Measurements from ENCODE around the gene MATK.
"Not testable (repeated sequence)": the region's sequence is repeated elsewhere in the genome, so short reads cannot be mapped to it uniquely, and the experiment has no call there.

MATK gene

GRCh38 chr19:3757705-3758104 lies 28.5 kb downstream of the MATK start:
- in situ Hi-C loops (cut with MboI; ENCODE audit: low sequenced_read_pairs) = not testable (repeated sequence)

- in situ Hi-C loops (cut with MboI; ENCODE audit: low sequenced_read_pairs) = no loop called here
These were observed 32.4 kb downstream of the MATK start for GRCh38 chr19:3753631-3754410.

- in situ Hi-C loops (cut with MboI; ENCODE audit: low sequenced_read_pairs) = no loop called here
These were observed 33.7 kb downstream of the MATK start for GRCh38 chr19:3752492-3752891.

DNA sequence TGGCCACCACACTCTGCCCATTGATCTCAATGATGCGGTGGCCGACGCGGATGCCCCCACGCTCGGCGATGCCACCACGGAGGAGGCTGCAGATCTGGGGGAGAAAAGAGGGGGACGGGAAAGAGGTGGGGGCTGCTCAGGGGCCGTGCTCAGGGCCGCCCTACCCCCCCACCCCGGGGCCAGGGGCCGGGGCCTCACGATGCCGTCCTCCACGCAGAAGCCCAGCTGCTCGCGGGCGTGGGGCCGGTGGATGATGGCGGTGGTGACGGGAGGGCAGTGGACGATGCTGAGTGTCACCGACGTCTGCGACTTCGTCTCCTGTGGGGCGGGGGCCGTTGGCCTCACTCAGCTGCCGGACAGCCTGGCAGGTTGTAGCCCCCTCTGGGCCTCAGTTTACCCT lies 34.9 kb downstream of the MATK start:
- in situ Hi-C loops (cut with MboI; ENCODE audit: low sequenced_read_pairs) = no loop called here

GRCh38 chr19:3750211-3750610 lies 36.0 kb downstream of the MATK start:
- in situ Hi-C loops (cut with MboI; ENCODE audit: low sequenced_read_pairs) = no loop called here

GRCh38 chr19:3748965-3749364 lies 37.2 kb downstream of the MATK start:
- in situ Hi-C loops (cut with MboI; ENCODE audit: low sequenced_read_pairs) = no loop called here

- in situ Hi-C loops (cut with MboI; ENCODE audit: low sequenced_read_pairs) = no loop called here
These were observed 39.7 kb downstream of the MATK start for GRCh38 chr19:3746371-3747056.

DNA sequence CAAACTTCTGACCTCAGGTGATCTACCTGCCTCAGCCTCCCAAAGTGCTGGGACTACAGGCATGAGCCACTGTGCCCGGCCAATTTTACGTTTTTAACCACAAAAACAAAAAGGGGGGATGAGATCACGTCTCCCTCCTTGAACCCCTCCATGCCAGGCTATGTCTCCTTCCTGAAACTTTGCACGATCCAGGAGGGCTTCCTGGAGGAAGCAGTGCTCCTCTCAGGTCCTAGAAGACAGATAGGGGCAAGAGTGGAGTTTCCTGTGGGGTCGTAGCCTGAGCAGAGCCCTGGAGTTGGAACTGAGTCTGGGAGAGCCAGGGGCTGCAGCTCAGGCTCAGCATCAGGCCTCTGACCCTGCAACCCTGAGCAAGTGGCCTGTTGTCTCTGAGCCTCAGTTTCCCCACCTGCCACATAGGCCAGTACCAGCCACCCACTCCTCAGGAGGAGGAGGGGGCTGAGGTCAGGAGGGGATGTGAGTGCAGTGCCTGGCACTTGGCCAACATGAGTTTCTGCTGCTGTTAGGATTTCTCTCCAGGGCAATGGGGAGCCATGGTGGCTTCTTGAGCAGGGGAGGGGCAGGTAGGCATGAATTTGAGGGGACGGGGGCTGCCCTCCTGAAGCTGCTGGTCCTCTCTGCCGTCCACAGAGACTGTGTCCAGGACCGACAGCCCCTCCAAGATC lies 40.7 kb downstream of the MATK start:
- in situ Hi-C loops (cut with MboI; ENCODE audit: low sequenced_read_pairs) = no loop called here

DNA sequence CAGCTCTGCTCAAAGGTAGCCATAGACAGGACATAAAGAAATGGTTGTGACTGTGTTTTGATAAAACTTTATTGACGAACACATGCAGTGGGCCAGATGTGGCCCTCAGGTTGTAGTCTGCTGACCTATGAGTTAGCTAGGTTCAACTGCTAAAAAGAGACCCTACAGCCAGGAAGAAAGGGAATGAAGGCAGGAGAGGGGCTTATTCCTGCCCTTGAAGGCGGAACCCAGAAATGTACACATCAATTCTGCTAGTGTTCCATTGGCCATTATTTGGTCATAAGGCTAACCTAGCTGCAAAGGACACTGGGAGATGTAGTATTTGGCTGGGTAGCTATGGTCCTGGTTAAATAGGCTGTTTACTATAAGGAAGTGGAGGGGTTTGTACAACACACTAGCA lies 42.7 kb downstream of the MATK start:
- in situ Hi-C loops (cut with MboI; ENCODE audit: low sequenced_read_pairs) = no loop called here

GRCh38 chr19:3740431-3740830 lies 45.8 kb downstream of the MATK start:
- in situ Hi-C loops (cut with MboI; ENCODE audit: low sequenced_read_pairs) = no loop called here

DNA sequence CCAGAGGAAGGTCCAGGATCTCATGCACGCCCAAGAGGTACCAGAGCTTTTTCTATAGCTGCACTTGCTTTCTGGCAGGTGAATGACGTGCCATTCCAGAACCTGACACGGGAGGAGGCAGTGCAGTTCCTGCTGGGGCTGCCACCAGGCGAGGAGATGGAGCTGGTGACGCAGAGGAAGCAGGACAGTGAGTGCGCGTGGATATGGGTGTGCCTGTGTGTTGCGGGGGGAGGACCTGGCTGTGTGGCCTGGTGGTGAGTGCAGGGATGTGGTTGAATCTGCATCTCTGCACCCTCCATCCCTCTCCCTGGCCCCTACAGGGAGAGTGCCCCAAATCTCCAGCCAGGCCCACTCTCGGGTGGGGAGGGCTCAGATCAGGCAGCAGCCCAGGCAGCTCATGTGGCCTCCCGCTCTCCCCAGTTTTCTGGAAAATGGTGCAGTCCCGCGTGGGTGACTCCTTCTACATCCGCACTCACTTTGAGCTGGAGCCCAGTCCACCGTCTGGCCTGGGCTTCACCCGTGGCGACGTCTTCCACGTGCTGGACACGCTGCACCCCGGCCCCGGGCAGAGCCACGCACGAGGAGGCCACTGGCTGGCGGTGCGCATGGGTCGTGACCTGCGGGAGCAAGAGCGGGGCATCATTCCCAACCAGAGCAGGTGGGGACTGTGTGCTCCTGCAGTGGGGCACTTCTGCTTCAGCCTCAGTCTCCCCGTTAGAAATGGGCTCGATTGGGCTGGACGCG lies 47.5 kb downstream of the MATK start:
- in situ Hi-C loops (cut with MboI; ENCODE audit: low sequenced_read_pairs) = no loop called here

DNA sequence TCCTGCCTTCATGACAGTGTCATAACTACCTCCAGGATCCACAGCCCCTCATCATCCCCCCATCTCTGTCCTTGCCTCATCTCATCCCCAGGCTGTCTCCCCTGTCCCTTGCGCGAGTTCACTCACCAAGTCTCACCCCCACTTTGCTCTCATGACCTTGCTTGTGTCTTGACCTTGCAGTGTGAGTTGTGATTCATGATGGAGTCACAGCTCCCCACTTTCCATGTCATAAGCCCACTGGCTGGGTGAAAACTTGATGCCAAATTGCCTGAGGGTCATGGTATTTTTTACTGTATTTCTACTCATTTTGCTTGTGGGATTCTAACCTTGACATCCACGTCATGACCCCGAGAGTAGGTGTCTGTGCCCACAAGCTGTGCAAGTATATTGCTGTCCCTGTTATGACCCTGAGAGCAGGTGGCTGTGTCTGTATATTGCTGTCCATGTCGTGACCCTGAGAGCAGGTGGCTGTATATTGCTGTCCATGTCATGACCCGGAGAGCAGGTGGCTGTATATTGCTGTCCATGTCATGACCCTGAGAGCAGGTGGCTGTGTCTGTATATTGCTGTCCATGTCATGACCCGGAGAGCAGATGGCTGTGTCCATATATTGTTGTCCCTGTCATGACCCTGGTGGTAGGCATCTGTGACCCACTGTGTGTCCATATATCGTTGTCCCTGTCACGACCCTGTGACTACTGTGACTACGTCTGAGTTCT lies 48.5 kb downstream of the MATK start:
- in situ Hi-C loops (cut with MboI; ENCODE audit: low sequenced_read_pairs) = no loop called here

- in situ Hi-C loops (cut with MboI; ENCODE audit: low sequenced_read_pairs) = no loop called here
These were observed 50.0 kb downstream of the MATK start for GRCh38 chr19:3736106-3736724.

DNA sequence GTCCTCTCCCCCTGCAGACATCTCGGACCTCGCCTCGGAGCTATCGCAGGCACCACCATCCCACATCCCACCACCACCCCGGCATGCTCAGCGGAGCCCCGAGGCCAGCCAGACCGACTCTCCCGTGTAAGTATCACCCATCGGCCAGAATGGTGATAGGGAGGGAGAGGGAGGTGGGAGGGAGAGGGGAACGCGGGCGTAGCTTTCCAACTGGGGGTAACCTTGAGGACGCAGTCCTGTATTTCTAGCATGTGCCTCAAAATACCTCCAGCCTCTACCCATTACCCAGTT lies 51.9 kb downstream of the MATK start:
- in situ Hi-C loops (cut with MboI; ENCODE audit: low sequenced_read_pairs) = no loop called here

DNA sequence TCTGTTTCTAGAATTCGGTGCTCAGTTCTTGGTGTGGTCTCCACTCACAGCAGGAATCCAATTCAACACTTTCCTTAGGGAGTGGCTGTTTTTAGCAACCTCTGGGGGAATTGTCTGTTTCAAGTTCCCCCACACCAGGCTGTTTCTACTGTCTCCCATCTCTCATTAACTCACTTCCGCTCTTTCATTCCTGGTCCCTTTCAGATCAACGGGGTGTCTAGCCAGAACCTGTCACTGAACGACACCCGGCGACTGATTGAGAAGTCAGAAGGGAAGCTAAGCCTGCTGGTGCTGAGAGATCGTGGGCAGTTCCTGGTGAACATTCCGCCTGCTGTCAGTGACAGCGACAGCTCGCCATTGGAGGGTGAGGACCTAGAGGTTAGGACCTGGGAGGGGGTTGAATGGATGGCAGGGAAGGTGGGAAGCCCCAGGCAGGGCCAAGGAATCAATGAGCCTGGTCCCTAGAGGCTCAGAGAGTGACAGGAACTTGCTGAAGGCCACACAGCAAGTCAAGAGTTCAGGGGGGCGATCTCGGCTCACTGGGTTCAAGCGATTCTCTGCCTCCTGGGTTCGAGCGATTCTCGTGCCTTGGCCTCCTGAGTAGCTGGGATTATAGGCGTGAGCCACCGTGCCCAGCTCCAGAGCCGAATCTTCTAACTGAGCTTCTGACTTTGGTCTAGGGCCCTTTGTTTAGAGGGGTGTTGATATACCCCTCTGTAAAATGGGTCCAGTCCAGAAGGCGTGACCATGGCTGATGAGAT lies 52.5 kb downstream of the MATK start:
- in situ Hi-C loops (cut with MboI; ENCODE audit: low sequenced_read_pairs) = no loop called here

DNA sequence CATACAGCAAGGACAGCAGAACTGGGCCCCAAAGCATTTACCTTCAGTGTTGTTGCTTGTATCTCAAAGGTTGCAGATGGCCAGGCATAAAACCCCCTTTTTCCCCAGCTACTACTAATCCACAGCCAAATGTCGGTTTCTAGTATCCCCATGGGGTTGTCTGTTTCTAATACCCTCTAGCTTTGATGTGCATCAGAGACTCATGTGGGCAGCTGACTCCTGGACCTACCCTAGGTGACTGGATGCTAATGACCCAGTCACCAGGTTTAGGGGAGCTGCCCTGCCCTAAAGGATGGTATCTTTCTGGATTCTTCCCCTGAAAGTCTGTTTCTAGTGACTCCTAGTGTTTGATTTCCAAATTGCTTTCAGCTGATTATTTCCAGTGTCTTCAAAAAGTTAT lies 54.1 kb downstream of the MATK start:
- in situ Hi-C loops (cut with MboI; ENCODE audit: low sequenced_read_pairs) = no loop called here

GRCh38 chr19:3730457-3730958 lies 55.7 kb downstream of the MATK start:
- in situ Hi-C loops (cut with MboI; ENCODE audit: low sequenced_read_pairs) = no loop called here
